Kidney (tissue), 14 donors: Measurements from ENCODE around the gene CHKB. TPM values are rescaled to one million over a fixed set of nuclear protein-coding genes. Genes with fewer than 3 reads are reported as not detected.

Experiments used
- DNase-seq, 5 donors: peaks; one replicate each; pipeline ENCODE4 v3.0.0-alpha.2; 2013 to 2020
- FAIRE-seq: peaks from 2 replicates; lab custom pipeline; 2012; peaks lifted over from hg19 to GRCh38; lab: Jason Lieb, UNC
- H3K27ac ChIP-seq, 2 donors: one replicate each; pipeline ENCODE4 v1.7.0; 2013; ENCODE audit warnings: low read depth in 2 of 2, low read length in 2 of 2, inconsistent platforms in 1 of 2
- H3K27me3 ChIP-seq: one replicate; pipeline ENCODE4 v1.7.1; 2013; ENCODE audit warnings: low read length, inconsistent platforms; ENCODE audit not compliant: control insufficient read depth, insufficient read depth
- H3K36me3 ChIP-seq, 3 donors: one replicate each; pipeline versions ENCODE4 v1.7.0 to v1.7.1; 2013; ENCODE audit warnings: low read length in 3 of 3, control low read depth in 1 of 3, inconsistent platforms in 1 of 3; ENCODE audit not compliant: insufficient read depth in 3 of 3, control insufficient read depth in 2 of 3
- H3K4me1 ChIP-seq, 3 donors: one replicate each; pipeline versions ENCODE4 v1.7.0 to v1.7.1; 2013; ENCODE audit warnings: low read length in 3 of 3, inconsistent platforms in 1 of 3, low read depth in 1 of 3; ENCODE audit not compliant: control insufficient read depth in 2 of 3, insufficient read depth in 2 of 3
- H3K4me3 ChIP-seq, 3 donors: one replicate each; pipeline versions ENCODE4 v1.7.0 to v1.8.1; 2013; ENCODE audit warnings: low read length in 3 of 3, control low read depth in 1 of 3, inconsistent platforms in 1 of 3
- H3K9ac ChIP-seq, 3 donors: one replicate each; pipeline versions ENCODE4 v1.7.0 to v1.7.1; 2013; ENCODE audit warnings: low read length in 3 of 3, control low read depth in 1 of 3, inconsistent platforms in 1 of 3
- H3K9me3 ChIP-seq, 3 donors: one replicate each; pipeline versions ENCODE4 v1.7.0 to v1.7.1; 2013; ENCODE audit warnings: low read length in 3 of 3, control low read depth in 1 of 3, inconsistent platforms in 1 of 3; ENCODE audit not compliant: control insufficient read depth in 2 of 3, insufficient read depth in 1 of 3
- CTCF ChIP-seq: IDR thresholded peaks from 3 replicates; pipeline ENCODE4 v1.5.1; 2012; ENCODE audit warnings: mild to moderate bottlenecking, moderate library complexity, borderline replicate concordance; ENCODE audit not compliant: insufficient read depth; ENCODE audit errors: extremely low read depth
- intact Hi-C: fragments of 100-400 bp; cut with DNase I; formaldehyde crosslinking; loops from one replicate; pipeline ENCODE4 v1.11.1; 2022
- polyA plus RNA-seq: library from polyadenylated mRNA; stranded (reverse); fragments of 350-450 nt; fragmentation: Illumina TruSeq; extraction: RNeasy Lipid Tissue Mini Kit (QIAGEN cat#74804); gene quantifications from one replicate; pipeline ENCODE4 v1.2.3, GENCODE V29; 2014; ENCODE audit warnings: low read depth, low replicate concordance; ENCODE audit not compliant: insufficient read depth
- total RNA-seq: library from RNA; stranded (reverse); fragmentation: NEBNext Ultra II Directional; extraction: Animal tissue kit (Norgen Biotek cat#: 25700); gene quantifications from one replicate; pipeline ENCODE4 v1.2.1, GENCODE V29; 2021
- donor health status: control.
- donor health status: control.
- donor health status: control.
- donor health status: control.
- donor health status: control.
- donor health status: DM: yes; HTN: yes; CAD: no.
- donor health status: Normal renal cell carcinoma (clear cell type).

Gene CHKB
- total and polyA plus RNA-seq, 2 donors from 2014 or later: 73.0 to 91.7 TPM

- Histone ChIP-seq H3K4me3 (no peak overlapping the region), H3K4me1 (peaks cover 0 to 8% (median 0%) of the 10 kb centered on the region in 3 donors)
These were observed 49.5 kb downstream of the CHKB start for GRCh38 chr22:50532824-50533796.

GRCh38 chr22:50531962-50532674 is 50.5 kb downstream of the CHKB start:
- H3K4me1 ChIP-seq: peaks cover 0 to 12% (median 0%) of the 10 kb centered on the region in 3 donors
- H3K4me3 ChIP-seq: peak overlapping the region in 1 of 3 donors; percentile 56
- H3K9me3 ChIP-seq: no peaks in the 10 kb centered on the region
- H3K27ac ChIP-seq: peak overlapping the region; percentile 87 to 96
- intact Hi-C loops: no loop called here
- H3K27me3 ChIP-seq: peaks cover 7% of the 10 kb centered on the region
- DNase-seq: peak; percentile 64 to 94 (median 80)
- FAIRE-seq: no peak
- peak overlapping the region in 2 of 3 donors; percentile 46 to 48 for H3K9ac ChIP-seq
- H3K36me3 ChIP-seq: no peaks in the 10 kb centered on the region
- no peak for TF ChIP-seq CTCF

More at GRCh38 chr22:50532824-50533796, 49.5 kb downstream of the CHKB start:
- Histone ChIP-seq H3K9ac (no peak overlapping the region), H3K27me3 (peaks cover 7% of the 10 kb centered on the region), H3K36me3 (no peaks in the 10 kb centered on the region), H3K27ac (no peak overlapping the region), H3K9me3 (no peaks in the 10 kb centered on the region)
- FAIRE-seq: no peak
- intact Hi-C loops: no loop called here
- peak in 2 of 5 donors; percentile 38 to 41 for DNase-seq
- no peak for TF ChIP-seq CTCF

- DNase-seq (peak in 2 of 5 donors; percentile 69 to 92), FAIRE-seq (no peak)
- H3K4me3 ChIP-seq: peak overlapping the region in 2 of 3 donors; percentile 50 to 56
- no peaks in the 10 kb centered on the region for H3K36me3 ChIP-seq
- peak overlapping the region; percentile 87 to 96 for H3K27ac ChIP-seq
- intact Hi-C loops: no loop called here
- peaks cover 7% of the 10 kb centered on the region for H3K27me3 ChIP-seq
- H3K9me3 ChIP-seq: no peaks in the 10 kb centered on the region
- H3K9ac ChIP-seq: peak overlapping the region in 2 of 3 donors; percentile 46 to 69
- H3K4me1 ChIP-seq: peaks cover 0 to 17% (median 0%) of the 10 kb centered on the region in 3 donors
- no peak for TF ChIP-seq CTCF
These were observed 51.1 kb downstream of the CHKB start for GRCh38 chr22:50531546-50531961.
